ENCODE results near the gene SLC38A2. TPM values are rescaled to one million over a fixed set of nuclear protein-coding genes. Genes with fewer than 3 reads are reported as not detected.

SLC38A2 gene
- total RNA-seq, 1 donor from 2014 or later = 247 TPM

- H3K9me3 Mint-ChIP-seq = no peaks in the 10 kb centered on the region
- no peak for DNase-seq
- no peaks in the 10 kb centered on the region for H3K27me3 Mint-ChIP-seq
- intact Hi-C loops (cut with micrococcal nuclease) = no loop called here
- no peak overlapping the region for H3K4me3 Mint-ChIP-seq
- ATAC-seq (ENCODE audit: low read depth) = no peak
- no peak for TF ChIP-seq CTCF (IDR thresholded peaks at IDR 0.05)
- H3K36me3 Mint-ChIP-seq (ENCODE audit: low read depth) = peaks cover 4% of the 10 kb centered on the region
- H3K27ac Mint-ChIP-seq = no peak overlapping the region
- CTCF ChIA-PET = no interaction called here
- POLR2A ChIA-PET = no interaction called here
- no peaks in the 10 kb centered on the region for H3K4me1 Mint-ChIP-seq
Measured at GRCh38 chr12:46412857-46413256, 40.3 kb upstream of the SLC38A2 start.

DNA sequence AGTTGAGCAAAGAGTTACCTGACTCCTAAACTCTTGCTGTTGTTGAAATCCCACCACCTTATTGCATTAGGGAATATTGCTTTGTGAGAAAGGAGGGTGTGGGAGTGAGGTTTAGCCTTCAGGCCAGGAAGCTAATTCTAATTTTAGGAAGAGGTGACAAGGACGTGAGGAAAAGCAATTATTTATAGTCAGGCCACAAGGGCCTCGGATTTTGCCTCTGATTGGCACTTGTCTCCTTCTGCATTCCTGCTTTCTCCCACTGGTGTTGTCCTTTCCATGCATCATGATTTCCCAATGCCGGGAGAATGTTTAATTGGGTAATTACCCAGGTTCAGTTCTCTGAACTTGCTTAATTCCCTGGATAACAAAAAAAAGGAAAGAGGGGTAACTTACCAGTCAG lies 37.9 kb upstream of the SLC38A2 start:
- DNase-seq = no peak
- H3K4me3 Mint-ChIP-seq = no peak overlapping the region
- no peak for ATAC-seq (ENCODE audit: low read depth)
- no peak overlapping the region for H3K27ac Mint-ChIP-seq
- intact Hi-C loops (cut with micrococcal nuclease) = no loop called here
- ChIA-PET CTCF (no interaction called here), POLR2A (no interaction called here)
- no peaks in the 10 kb centered on the region for H3K4me1 Mint-ChIP-seq
- no peaks in the 10 kb centered on the region for H3K9me3 Mint-ChIP-seq
- no peak for TF ChIP-seq CTCF (IDR thresholded peaks at IDR 0.05)
- peaks cover 2% of the 10 kb centered on the region for H3K36me3 Mint-ChIP-seq (ENCODE audit: low read depth)
- no peaks in the 10 kb centered on the region for H3K27me3 Mint-ChIP-seq

DNA sequence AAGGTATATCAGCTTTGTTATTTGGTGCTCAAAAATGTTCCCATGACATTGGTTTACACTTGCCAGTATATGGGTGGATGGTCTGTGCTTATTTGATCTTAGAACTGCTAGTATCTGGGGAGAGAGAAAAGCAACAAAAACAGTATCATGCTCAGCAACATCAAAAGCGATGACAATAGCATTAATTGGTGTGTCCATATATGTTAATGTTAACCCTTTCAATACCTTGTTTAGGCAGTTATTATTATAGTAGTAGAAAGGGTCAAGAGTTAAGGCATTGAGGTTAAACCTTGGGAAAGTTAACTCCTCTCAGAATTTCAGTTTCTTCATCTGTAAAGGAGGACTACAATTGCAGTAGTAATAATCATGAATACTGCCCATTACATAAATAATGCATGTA lies 37.4 kb upstream of the SLC38A2 start:
- intact Hi-C loops (cut with micrococcal nuclease) = no loop called here
- Mint-ChIP-seq H3K27me3 (no peaks in the 10 kb centered on the region), H3K4me3 (no peak overlapping the region), H3K27ac (no peak overlapping the region), H3K9me3 (no peaks in the 10 kb centered on the region), H3K4me1 (peaks cover 2% of the 10 kb centered on the region), H3K36me3 (ENCODE audit: low read depth) (peaks cover 2% of the 10 kb centered on the region)
- ATAC-seq (ENCODE audit: low read depth) (no peak), DNase-seq (no peak)
- ChIA-PET POLR2A (no interaction called here), CTCF (no interaction called here)
- TF ChIP-seq CTCF (IDR thresholded peaks at IDR 0.05) = no peak

GRCh38 chr12:46409342-46409741 lies 36.8 kb upstream of the SLC38A2 start:
- ChIA-PET CTCF (no interaction called here), POLR2A (no interaction called here)
- H3K36me3 Mint-ChIP-seq (ENCODE audit: low read depth) = peaks cover 2% of the 10 kb centered on the region
- intact Hi-C loops (cut with micrococcal nuclease) = no loop called here
- H3K4me1 Mint-ChIP-seq = peaks cover 8% of the 10 kb centered on the region
- no peak for TF ChIP-seq CTCF (IDR thresholded peaks at IDR 0.05)
- H3K27me3 Mint-ChIP-seq = no peaks in the 10 kb centered on the region
- no peak overlapping the region for H3K4me3 Mint-ChIP-seq
- no peak overlapping the region for H3K27ac Mint-ChIP-seq
- DNase-seq (no peak), ATAC-seq (ENCODE audit: low read depth) (no peak)
- no peaks in the 10 kb centered on the region for H3K9me3 Mint-ChIP-seq

GRCh38 chr12:46408441-46408840 lies 35.9 kb upstream of the SLC38A2 start:
- no peak overlapping the region for H3K4me3 Mint-ChIP-seq
- peaks cover 2% of the 10 kb centered on the region for H3K36me3 Mint-ChIP-seq (ENCODE audit: low read depth)
- no peaks in the 10 kb centered on the region for H3K27me3 Mint-ChIP-seq
- peaks cover 17% of the 10 kb centered on the region for H3K4me1 Mint-ChIP-seq
- ATAC-seq (ENCODE audit: low read depth) (no peak), DNase-seq (no peak)
- ChIA-PET CTCF (no interaction called here), POLR2A (no interaction called here)
- no peak overlapping the region for H3K27ac Mint-ChIP-seq
- H3K9me3 Mint-ChIP-seq = no peaks in the 10 kb centered on the region
- no peak for TF ChIP-seq CTCF (IDR thresholded peaks at IDR 0.05)
- intact Hi-C loops (cut with micrococcal nuclease) = no loop called here

Data from activated B cell treated with CpG ODN at 0.5 μM for 24 hours (primary cell).